HL-60 (cell line): ENCODE results near the gene SLC49A4.

Source experiments
- DNase-seq, 2 experiments: peaks; one replicate each; pipeline ENCODE4 v3.0.0-alpha.2; 2010 to 2020; ENCODE audit warnings: low read depth in 1 of 2, low spot score in 1 of 2
- H3K27ac ChIP-seq: fragments of 250-450 bp; sonication (Bioruptor Pico); replicated peaks from 2 replicates; pipeline ENCODE4 v1.5.1; 2020; ENCODE audit warnings: mild to moderate bottlenecking, moderate library complexity
- H3K27me3 ChIP-seq: fragments of 250-450 bp; sonication (Bioruptor Pico); 2 replicates; pipeline ENCODE4 v1.5.1; 2021; ENCODE audit warnings: mild to moderate bottlenecking, moderate library complexity; ENCODE audit not compliant: insufficient read depth, poor library complexity, severe bottlenecking
- H3K4me3 ChIP-seq: replicated peaks from 2 replicates; pipeline ENCODE4 v1.5.1; 2011; ENCODE audit warnings: mild to moderate bottlenecking, control low read depth, low read length; ENCODE audit not compliant: insufficient read depth
- GABPA ChIP-seq: IDR thresholded peaks from 2 replicates; pipeline ENCODE4 v1.6.1; 2012; ENCODE audit warnings: low read depth
- POLR2AphosphoS5 ChIP-seq: IDR thresholded peaks from 2 replicates; pipeline ENCODE4 v1.6.1; 2012; ENCODE audit warnings: low read depth
- SPI1 ChIP-seq: IDR thresholded peaks from 2 replicates; pipeline ENCODE4 v1.6.1; 2012; ENCODE audit warnings: low read depth, mild to moderate bottlenecking, borderline replicate concordance
- TF ChIP-seq, protein P1 (sequence below): IDR thresholded peaks from one replicate; pipeline ENCODE4 v1.5.1; 2011; ENCODE audit warnings: low read length, control low read depth, inconsistent platforms; ENCODE audit not compliant: insufficient read depth
- TF ChIP-seq, protein P2 (sequence below): IDR thresholded peaks from 2 replicates; pipeline ENCODE4 v1.6.1; 2012; ENCODE audit warnings: low read depth; ENCODE audit not compliant: insufficient replicate concordance

The SLC49A4 gene

DNA sequence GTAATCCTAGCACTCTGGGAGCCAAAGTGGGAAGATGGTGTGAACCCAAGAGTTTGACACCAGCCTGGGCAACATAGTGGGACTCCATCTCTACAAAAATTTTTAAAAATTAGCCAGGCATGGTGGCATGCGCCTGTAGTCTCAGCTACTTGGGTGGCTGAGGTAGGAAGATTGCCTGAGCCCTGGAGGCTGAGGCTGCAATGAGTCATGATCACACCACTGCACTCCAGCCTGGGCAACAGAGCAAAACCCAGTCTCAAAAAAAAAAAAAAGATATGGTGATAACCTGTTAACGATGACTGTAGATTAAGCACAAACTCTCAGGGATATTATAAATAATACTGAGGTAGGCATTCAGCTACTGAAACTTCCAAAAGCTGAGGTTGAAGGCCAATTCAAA is 107.5 kb downstream of the SLC49A4 start:
- Histone ChIP-seq H3K27me3 (no peaks in the 10 kb centered on the region), H3K27ac (no peak overlapping the region), H3K4me3 (no peak overlapping the region)
- TF ChIP-seq, protein P1, sequence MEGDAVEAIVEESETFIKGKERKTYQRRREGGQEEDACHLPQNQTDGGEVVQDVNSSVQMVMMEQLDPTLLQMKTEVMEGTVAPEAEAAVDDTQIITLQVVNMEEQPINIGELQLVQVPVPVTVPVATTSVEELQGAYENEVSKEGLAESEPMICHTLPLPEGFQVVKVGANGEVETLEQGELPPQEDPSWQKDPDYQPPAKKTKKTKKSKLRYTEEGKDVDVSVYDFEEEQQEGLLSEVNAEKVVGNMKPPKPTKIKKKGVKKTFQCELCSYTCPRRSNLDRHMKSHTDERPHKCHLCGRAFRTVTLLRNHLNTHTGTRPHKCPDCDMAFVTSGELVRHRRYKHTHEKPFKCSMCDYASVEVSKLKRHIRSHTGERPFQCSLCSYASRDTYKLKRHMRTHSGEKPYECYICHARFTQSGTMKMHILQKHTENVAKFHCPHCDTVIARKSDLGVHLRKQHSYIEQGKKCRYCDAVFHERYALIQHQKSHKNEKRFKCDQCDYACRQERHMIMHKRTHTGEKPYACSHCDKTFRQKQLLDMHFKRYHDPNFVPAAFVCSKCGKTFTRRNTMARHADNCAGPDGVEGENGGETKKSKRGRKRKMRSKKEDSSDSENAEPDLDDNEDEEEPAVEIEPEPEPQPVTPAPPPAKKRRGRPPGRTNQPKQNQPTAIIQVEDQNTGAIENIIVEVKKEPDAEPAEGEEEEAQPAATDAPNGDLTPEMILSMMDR, result no peak
- TF ChIP-seq GABPA, result no peak
- no peak for TF ChIP-seq SPI1
- TF ChIP-seq, protein P2, sequence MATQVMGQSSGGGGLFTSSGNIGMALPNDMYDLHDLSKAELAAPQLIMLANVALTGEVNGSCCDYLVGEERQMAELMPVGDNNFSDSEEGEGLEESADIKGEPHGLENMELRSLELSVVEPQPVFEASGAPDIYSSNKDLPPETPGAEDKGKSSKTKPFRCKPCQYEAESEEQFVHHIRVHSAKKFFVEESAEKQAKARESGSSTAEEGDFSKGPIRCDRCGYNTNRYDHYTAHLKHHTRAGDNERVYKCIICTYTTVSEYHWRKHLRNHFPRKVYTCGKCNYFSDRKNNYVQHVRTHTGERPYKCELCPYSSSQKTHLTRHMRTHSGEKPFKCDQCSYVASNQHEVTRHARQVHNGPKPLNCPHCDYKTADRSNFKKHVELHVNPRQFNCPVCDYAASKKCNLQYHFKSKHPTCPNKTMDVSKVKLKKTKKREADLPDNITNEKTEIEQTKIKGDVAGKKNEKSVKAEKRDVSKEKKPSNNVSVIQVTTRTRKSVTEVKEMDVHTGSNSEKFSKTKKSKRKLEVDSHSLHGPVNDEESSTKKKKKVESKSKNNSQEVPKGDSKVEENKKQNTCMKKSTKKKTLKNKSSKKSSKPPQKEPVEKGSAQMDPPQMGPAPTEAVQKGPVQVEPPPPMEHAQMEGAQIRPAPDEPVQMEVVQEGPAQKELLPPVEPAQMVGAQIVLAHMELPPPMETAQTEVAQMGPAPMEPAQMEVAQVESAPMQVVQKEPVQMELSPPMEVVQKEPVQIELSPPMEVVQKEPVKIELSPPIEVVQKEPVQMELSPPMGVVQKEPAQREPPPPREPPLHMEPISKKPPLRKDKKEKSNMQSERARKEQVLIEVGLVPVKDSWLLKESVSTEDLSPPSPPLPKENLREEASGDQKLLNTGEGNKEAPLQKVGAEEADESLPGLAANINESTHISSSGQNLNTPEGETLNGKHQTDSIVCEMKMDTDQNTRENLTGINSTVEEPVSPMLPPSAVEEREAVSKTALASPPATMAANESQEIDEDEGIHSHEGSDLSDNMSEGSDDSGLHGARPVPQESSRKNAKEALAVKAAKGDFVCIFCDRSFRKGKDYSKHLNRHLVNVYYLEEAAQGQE, result no peak
- DNase-seq, result no peak

DNA sequence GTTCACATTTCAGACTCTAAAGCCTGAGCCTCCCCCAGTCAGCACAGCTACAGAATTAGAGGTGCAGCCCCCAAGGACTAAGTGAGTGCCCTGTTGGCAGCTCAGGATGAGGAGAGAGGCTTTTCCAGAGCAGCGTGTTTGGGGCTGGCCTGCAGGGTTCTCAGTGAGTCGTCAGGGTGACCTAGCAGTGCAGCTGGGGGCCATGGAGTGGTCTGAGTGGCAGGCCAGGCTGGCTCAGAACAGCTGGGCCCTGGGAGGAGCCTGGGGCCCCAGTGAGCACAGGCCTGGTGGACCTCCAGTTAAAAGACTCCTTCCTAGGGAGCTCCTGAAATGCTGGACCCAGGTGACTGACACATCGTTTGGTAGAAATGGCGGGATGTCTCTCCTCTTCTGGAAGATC is 108.3 kb downstream of the SLC49A4 start:
- H3K27me3 ChIP-seq, result no peaks in the 10 kb centered on the region
- no peak overlapping the region for H3K27ac ChIP-seq
- H3K4me3 ChIP-seq, result no peak overlapping the region
- no peak for TF ChIP-seq SPI1
- TF ChIP-seq GABPA, result no peak
- no peak for TF ChIP-seq POLR2AphosphoS5
- TF ChIP-seq, protein P1, result no peak
- TF ChIP-seq, protein P2, result no peak
- no peak for DNase-seq

DNA sequence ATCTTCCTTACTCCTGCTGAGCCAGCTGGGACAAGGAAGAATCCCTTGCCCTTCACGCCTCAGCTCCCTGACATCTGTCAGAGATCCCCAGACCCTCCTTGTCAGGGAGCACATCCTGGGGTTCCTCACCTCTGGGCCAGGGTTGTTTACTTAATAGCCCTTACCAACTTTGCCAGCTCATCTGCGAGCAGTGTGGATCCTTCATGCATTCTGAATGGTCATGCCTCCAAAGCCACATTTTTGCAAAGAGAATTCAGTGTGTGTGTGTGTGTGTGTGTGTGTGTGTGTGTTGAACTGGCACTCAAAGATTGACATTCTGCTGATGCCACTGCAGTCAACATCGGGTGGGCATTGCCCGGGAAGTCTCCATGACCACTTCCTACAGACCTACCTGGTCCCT is 112.6 kb downstream of the SLC49A4 start:
- DNase-seq, result no peak

More for the DNA sequence above, 112.6 kb downstream of the SLC49A4 start:
- Histone ChIP-seq H3K4me3 (no peak overlapping the region), H3K27ac (no peak overlapping the region), H3K27me3 (no peaks in the 10 kb centered on the region)
- TF ChIP-seq, protein P2, result no peak
- TF ChIP-seq POLR2AphosphoS5 (no peak), GABPA (no peak), SPI1 (no peak)
- TF ChIP-seq, protein P1, result no peak
